ENCODE data around the gene SLC22A5. TPM values are rescaled to one million over a fixed set of nuclear protein-coding genes. Genes with fewer than 3 reads are reported as not detected.

SLC22A5 gene
- total RNA-seq, 2 experiments from 2014 or later: 4.0 to 4.1 TPM

- peak; percentile 38 for ATAC-seq
- Mint-ChIP-seq H3K4me3 (no peak overlapping the region), H3K9me3 (no peaks in the 10 kb centered on the region), H3K36me3 (ENCODE audit: low read depth) (peaks cover 27% of the 10 kb centered on the region), H3K4me1 (ENCODE audit: low read depth) (peaks cover 87% of the 10 kb centered on the region), H3K27ac (peak overlapping the region; percentile 83), H3K27me3 (no peaks in the 10 kb centered on the region)
- intact Hi-C loops (cut with micrococcal nuclease): no loop called here
- DNase-seq: peak; percentile 51
- no peak for TF ChIP-seq CTCF (IDR thresholded peaks at IDR 0.05)
- CTCF ChIA-PET: interaction anchor here (0.8 to 5.8 kb wide), 10 partner anchors 9 to 61 kb away, joined by 3 to 46 read pairs (median 4); no protein-coding TSS in a partner anchor
- POLR2A ChIA-PET: interaction anchor here (1.3 to 24.7 kb wide), 8 partner anchors 8 to 47 kb away, joined by 4 to 1131 read pairs (median 8); partner anchors contain the start of gene IRF1
These were observed 70.1 kb downstream of the SLC22A5 start for GRCh38 chr5:132439521-132440089.

- no peak for TF ChIP-seq CTCF (IDR thresholded peaks at IDR 0.05)
- intact Hi-C loops (cut with micrococcal nuclease): no loop called here
- DNase-seq (no peak), ATAC-seq (no peak)
- Mint-ChIP-seq H3K9me3 (no peaks in the 10 kb centered on the region), H3K27ac (no peak overlapping the region), H3K27me3 (no peaks in the 10 kb centered on the region), H3K4me1 (ENCODE audit: low read depth) (peaks cover 84% of the 10 kb centered on the region), H3K4me3 (no peak overlapping the region), H3K36me3 (ENCODE audit: low read depth) (peaks cover 38% of the 10 kb centered on the region)
- CTCF ChIA-PET: interaction anchor here (0.8 to 2.4 kb wide), 4 partner anchors 9 to 58 kb away, joined by 3 to 8 read pairs (median 4); no protein-coding TSS in a partner anchor
- POLR2A ChIA-PET: interaction anchor here (1.1 to 24.7 kb wide), 3 partner anchors 12 to 42 kb away, joined by 5 to 1131 read pairs (median 8); partner anchors contain the start of gene IRF1
These were observed 74.6 kb downstream of the SLC22A5 start for GRCh38 chr5:132444061-132444460.

Small RNAs within 50 kb of the gene (microRNA-seq; reads per million reads assigned to microRNA genes)
- gene MIR3936 (ENCODE audit: borderline microRNAs expressed, borderline replicate concordance): not detected

Other genes starting within 250 kb of the SLC22A5 start
- gene P4HA2, start 141.9 kb upstream of the SLC22A5 start, total RNA-seq: 10 to 100 TPM; 17.3 to 18.6 TPM
- gene PDLIM4, start 112.0 kb upstream of the SLC22A5 start, total RNA-seq: not detected
- under 1 TPM; 0.74 to 0.88 TPM for gene SLC22A4, start 75.3 kb upstream of the SLC22A5 start, total RNA-seq
- gene IRF1, start 121.1 kb downstream of the SLC22A5 start, total RNA-seq: 100 to 1,000 TPM; 121 to 128 TPM
- 1 to 10 TPM; 1.6 to 1.7 TPM for gene IL5, start 173.8 kb downstream of the SLC22A5 start, total RNA-seq
- gene RAD50, start 187.3 kb downstream of the SLC22A5 start, total RNA-seq: 10 to 100 TPM; 46.4 to 48.9 TPM